ENCODE results near the gene STYXL2.

STYXL2 gene

GRCh38 chr1:167081594-167082156 is 12.2 kb upstream of the STYXL2 start:
- no peak for DNase-seq

GRCh38 chr1:167082511-167083027 is 11.3 kb upstream of the STYXL2 start:
- peak in 1 of 2 donors; percentile 67 for DNase-seq

- no peak for DNase-seq
Observed at GRCh38 chr1:167083066-167083665, 10.7 kb upstream of the STYXL2 start.

- no peak for DNase-seq
Observed at GRCh38 chr1:167083871-167084270, 10.0 kb upstream of the STYXL2 start.

GRCh38 chr1:167084757-167085156 is 9.1 kb upstream of the STYXL2 start:
- DNase-seq = no peak

GRCh38 chr1:167086033-167086432 is 7.8 kb upstream of the STYXL2 start:
- no peak for DNase-seq

- DNase-seq = no peak
Observed at GRCh38 chr1:167086768-167087167, 7.1 kb upstream of the STYXL2 start.

- no peak for DNase-seq
Observed at GRCh38 chr1:167088746-167089417, 5.0 kb upstream of the STYXL2 start.

- no peak for DNase-seq
Observed at GRCh38 chr1:167089939-167090313, 3.9 kb upstream of the STYXL2 start.

GRCh38 chr1:167090314-167090942 is 3.4 kb upstream of the STYXL2 start, which contains the start of gene GPA33:
TSS of gene GPA33 (minus strand) at chr1:167090377. CDS start at chr1:167090287, 90 bp downstream.
- DNase-seq = peak in 1 of 2 donors; percentile 90

- no peak for DNase-seq
Observed at GRCh38 chr1:167092653-167093052, 1.2 kb upstream of the STYXL2 start.

GRCh38 chr1:167094690-167095089 is 815 bp downstream of the STYXL2 start:
- no peak for DNase-seq

- peak in 1 of 2 donors; percentile 47 for DNase-seq
Observed at GRCh38 chr1:167095368-167095767, 1.5 kb downstream of the STYXL2 start.

GRCh38 chr1:167099851-167100250 is 6.0 kb downstream of the STYXL2 start:
- no peak for DNase-seq

GRCh38 chr1:167100730-167101129 is 6.9 kb downstream of the STYXL2 start:
- no peak for DNase-seq

- DNase-seq = no peak
Observed at GRCh38 chr1:167101754-167102153, 7.9 kb downstream of the STYXL2 start.

GRCh38 chr1:167102906-167103573 is 9.2 kb downstream of the STYXL2 start:
- DNase-seq = no peak

GRCh38 chr1:167104256-167104633 is 10.4 kb downstream of the STYXL2 start:
- peak in 1 of 2 donors; percentile 51 for DNase-seq

GRCh38 chr1:167105271-167106118 is 11.6 kb downstream of the STYXL2 start:
- DNase-seq = no peak

GRCh38 chr1:167106119-167106461 is 12.2 kb downstream of the STYXL2 start:
- no peak for DNase-seq

- no peak for DNase-seq
Observed at GRCh38 chr1:167107456-167107855, 13.6 kb downstream of the STYXL2 start.

GRCh38 chr1:167109125-167109524 is 15.2 kb downstream of the STYXL2 start:
- no peak for DNase-seq
